ENCODE results near the gene NEK6.

The NEK6 gene

DNA sequence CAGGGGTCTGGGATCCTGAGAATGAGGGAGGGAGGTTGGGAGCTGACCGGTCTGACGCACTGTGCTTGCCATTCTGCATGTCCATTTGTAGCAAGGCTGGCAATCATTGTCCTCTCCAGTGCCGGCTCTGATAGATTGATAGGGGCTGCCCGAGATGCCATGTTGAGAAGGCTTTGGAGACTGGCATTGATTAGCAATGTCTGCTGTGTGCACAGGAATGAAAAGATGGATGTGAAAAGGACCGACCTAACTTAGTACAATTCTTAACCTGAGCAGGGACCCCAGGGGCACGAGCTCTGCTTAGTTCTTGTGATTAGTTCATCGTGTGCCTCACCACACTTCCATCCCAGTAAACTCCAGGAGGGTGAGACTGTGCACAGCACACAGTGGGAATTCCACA lies 17.0 kb downstream of the NEK6 start:
- H3K4me3 ChIP-seq (ENCODE audit: low read depth, low read length): no peak overlapping the region

DNA sequence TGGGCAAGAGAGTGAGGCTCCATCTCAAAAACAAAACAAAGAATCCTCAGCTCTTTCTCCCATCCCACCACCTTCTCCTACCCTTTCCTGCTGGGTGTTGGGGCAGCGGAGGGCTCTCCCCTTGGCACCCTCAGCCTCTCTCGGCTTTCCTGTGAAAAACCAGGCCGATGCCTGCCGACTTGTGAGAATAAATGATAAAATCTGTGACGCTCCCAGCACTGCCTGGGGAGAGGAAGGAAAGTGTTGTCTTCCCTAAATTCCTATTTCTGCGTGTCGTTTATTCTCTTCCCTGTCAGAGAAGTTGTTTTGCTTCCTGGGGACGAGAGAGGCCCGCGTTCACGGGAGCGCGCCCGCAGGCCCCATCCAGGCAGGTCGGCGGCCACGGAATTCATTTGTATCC lies 19.7 kb downstream of the NEK6 start:
- no peak overlapping the region for H3K4me3 ChIP-seq (ENCODE audit: low read depth, low read length)

DNA sequence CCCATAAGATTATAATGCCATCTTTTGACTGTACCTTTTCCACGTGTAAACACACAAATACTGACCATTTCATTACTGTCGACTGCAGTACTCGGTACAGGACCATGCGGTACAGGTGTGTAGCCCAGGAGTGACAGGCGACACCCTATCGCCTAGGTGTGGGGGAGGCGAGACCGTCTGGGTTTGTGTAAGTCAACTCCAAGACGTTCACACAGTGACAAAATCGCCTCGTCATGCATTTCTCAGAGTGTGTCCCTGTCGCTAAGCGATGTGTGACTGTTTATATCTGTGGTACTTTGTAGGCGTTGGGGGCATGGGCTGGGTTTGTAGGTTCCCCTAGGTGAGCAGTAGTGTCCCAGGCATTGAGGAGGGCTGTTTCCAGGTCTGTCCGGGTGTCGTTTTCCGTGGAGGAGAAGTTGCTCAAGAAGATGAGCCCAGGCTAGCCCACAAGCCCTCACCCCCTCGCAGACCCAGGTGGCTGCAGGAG lies 20.3 kb downstream of the NEK6 start:
- H3K4me3 ChIP-seq (ENCODE audit: low read depth, low read length): no peak overlapping the region

DNA sequence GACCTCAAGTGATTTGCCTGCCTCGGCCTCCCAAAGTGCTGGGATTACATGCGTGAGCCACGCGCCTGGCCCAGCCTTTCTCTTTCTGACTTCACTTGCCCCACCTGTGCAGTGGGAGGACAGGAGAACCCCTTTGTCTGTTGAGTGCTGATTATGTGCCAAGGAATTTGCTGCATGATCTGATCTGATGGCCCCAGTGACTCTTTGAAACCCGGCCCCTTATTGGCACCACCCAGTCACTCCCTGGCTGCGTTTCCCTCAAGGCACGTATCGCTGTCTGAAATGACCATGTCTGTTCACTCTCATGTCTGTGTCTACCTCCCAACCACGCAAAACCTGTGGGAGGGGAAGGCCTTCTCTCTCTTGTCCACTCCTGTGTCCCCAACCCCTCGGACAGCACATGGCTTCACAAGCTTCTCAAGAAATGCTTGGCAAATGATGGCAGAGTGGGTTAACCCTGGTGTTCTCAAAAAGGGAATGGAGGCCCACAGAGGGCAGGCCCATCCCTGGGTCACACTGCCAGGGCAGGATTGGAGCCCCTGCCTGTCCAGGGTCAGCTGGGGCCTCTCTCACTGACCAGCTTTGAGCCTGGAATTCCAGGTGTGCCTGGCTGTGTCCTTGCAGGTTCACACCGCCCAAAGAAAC lies 21.9 kb downstream of the NEK6 start:
- no peak overlapping the region for H3K4me3 ChIP-seq (ENCODE audit: low read depth, low read length)

DNA sequence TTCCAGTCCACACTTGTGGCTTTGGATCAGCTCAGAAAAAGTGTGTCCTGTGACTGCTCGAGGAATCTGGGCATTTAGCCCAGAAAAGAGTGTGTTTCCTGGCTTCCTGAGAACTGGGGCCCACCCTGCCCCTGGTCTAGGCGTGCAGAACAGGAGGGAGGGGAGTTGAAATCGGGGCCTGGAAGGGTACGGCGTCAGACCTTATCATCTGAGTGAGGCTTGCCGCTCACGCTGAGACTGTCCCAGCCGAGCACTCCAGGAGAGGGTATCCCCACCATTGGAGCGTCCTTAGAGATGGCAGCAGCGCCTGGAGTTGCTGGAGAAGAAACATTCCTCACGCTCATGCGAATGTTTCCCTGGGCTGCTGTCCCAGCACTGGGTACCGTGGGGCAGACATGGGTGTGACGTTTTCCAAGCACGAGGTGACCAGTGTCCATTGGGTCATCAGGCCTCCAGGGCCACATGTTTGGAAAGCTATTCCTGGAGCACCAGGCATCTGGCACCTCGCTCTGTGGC lies 22.5 kb downstream of the NEK6 start:
- no peak overlapping the region for H3K4me3 ChIP-seq (ENCODE audit: low read depth, low read length)

DNA sequence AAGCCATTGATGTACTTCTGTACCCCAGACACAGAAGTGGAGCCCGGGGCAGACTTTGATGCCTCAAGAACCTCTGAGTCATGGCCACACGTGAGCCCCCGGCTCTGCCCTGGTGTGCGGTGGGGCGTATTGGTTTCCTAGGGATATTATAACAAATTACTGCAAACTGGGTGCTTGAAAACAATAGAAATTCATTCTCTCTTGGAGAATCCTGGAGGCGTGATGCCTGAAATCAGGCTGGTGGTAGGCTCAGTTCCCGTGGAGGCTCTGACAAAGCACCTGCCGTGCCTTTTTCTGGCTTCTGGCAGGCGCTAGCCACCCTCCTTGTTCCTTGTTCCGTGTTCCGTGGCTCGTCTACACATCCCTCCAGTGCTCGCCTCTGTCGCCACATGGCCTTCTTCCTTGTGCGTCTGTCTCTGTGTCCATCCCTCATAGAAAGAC lies 24.2 kb downstream of the NEK6 start:
- H3K4me3 ChIP-seq (ENCODE audit: low read depth, low read length): no peak overlapping the region

DNA sequence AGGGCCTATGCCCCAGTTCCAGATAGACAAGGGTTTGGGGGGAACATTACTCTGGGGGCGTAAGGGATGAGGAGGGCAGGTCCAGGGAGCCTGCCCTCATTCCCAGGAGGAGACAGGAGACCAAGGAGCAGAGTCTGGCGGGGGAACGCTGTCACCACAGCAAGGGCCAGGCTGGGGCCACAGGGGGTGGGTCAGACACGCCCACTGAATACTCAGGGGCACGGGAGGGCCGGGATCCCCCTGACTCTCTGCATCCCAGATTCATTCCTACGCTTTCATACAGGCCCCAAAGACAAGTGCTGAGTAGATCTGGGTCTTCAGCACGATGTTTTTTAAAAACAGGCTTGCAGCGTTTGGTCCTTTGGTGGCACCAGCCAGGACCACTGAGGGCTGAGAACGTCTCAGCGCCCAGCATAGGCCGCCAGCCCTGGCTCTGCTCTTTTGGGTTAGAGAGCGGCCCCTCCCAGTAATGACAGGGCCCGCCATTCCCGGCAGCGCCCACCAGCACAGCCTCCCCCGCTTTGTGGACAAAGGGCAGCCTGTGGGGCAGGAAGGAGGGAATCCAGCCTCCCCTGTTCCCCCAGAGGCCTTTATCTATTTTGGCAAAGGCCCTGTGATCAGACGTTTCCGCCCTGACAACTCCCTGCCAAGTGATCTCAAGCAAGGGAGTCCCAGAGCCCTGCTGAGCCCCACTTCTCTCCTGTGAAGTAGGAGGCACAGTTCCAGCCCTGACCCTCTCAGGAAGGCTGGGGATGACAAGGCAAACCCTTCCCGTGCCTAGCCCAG lies 24.9 kb downstream of the NEK6 start:
- H3K4me3 ChIP-seq (ENCODE audit: low read depth, low read length): no peak overlapping the region

DNA sequence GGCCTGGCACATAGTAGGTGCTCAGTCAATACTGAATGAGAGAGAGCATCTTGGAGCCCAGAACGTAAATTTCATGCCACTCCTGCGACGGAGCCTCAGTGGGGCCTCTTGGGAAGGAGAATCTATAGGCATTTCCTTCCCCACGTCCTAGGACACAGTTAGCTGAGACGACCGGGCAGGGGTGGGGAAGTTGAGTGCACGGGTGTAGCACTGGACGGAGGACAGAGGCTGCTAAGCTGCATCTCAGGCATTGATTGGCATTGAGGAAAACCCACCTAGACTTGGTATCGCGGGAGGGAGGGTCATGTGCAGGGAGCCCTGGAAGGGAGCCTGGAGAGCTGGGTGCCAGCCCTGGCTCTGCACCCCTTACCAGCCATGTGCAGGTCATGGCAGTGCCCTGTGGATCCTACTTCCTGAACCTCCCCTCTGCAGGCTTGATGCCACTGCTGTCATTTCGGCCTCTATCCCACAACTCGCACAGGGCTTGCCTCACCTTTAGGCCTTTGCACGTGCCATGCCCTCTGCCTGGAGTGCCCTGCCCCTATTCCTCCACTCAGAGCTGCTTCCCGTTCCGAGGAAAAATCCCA lies 25.6 kb downstream of the NEK6 start:
- H3K4me3 ChIP-seq (ENCODE audit: low read depth, low read length): no peak overlapping the region

DNA sequence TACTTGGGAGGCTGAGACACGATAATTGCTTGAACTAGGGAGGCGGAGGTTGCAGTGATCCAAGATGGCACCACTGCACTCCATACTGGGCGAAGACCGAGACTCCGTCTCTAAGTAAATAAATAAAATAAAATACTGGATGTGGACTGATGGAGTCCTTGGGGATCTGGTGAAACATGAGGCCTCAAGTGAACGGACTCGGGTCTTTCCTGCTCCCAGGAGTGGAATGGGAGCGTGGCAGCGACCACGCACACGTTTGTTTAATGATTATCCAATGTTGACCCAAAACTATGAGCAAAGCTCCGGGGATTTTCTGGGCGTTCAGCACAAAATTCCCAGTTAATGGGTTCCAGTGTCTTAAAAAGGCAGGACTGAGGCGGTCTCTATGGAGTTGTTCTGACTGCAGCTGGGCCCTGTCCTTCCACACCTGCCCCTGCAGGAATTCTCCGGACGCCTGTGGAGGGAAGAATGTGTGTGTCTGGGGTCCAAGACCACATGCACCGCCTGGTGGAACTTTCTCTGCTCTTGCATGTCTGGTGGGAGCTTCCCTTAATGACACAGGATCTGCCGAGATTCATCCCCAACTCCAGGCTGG lies 26.6 kb downstream of the NEK6 start:
- no peak overlapping the region for H3K4me3 ChIP-seq (ENCODE audit: low read depth, low read length)

DNA sequence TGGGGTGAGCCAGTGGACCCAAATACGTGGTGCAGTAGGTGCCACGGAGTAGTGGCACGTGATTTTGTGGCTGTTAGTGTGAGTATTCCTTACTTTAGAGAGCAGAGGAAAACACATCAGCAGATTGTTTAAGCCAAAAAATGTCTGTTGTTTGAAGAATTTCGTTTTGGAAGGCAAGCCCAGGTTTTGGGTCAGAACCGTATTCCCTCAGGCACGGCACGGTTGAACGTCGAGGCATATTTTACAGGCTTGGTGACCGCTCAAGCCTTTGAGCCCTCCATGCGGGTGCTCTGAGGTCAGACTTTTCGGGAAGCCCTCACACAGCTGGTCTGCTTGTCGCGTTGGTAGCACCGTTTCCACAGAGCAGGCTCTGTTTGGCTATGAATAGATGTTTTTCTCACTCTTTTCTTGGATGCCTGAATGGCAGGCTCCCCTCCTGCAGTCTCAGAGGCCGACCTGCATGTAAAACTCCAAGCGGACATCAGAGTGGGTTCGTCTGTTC lies 27.2 kb downstream of the NEK6 start:
- no peak overlapping the region for H3K4me3 ChIP-seq (ENCODE audit: low read depth, low read length)

DNA sequence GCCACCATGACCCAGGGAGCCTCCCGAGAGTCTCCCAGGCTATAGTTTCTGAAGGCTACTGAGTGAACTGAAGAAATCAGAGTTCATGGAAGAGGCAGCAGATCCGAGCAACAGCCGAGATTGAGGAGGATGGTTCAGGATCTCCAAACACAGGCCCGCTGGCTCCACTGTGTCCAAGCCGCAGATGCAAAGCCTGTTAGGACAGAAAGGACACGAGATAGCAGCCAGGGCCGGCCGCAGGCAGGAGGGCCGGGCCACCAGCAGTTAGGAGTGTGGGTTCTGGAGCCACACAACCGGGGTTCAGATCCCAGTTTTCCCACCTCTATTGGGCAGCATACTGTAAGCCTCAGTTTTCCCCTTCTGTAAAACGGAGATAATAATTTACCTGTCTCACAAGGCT lies 27.7 kb downstream of the NEK6 start:
- no peak overlapping the region for H3K4me3 ChIP-seq (ENCODE audit: low read depth, low read length)

DNA sequence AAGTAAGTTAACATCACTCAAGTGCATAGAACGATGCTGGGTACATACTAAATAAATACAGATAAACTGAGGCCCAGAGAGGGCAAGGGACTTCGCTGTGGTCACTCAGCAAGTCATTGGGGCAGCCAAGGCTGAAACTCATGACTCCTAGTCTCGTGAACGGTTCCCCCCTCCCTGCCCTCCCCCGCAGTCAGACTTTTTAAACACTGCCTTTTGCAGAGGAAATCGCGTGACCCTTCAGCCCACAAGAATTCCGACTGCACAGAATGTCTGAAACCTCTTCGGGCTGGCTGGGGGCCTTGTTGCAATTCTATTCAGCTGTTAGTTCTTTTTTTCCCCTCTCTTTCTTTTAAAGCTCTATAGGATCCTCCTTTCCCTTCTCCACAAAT lies 28.1 kb downstream of the NEK6 start:
- H3K4me3 ChIP-seq (ENCODE audit: low read depth, low read length): no peak overlapping the region

DNA sequence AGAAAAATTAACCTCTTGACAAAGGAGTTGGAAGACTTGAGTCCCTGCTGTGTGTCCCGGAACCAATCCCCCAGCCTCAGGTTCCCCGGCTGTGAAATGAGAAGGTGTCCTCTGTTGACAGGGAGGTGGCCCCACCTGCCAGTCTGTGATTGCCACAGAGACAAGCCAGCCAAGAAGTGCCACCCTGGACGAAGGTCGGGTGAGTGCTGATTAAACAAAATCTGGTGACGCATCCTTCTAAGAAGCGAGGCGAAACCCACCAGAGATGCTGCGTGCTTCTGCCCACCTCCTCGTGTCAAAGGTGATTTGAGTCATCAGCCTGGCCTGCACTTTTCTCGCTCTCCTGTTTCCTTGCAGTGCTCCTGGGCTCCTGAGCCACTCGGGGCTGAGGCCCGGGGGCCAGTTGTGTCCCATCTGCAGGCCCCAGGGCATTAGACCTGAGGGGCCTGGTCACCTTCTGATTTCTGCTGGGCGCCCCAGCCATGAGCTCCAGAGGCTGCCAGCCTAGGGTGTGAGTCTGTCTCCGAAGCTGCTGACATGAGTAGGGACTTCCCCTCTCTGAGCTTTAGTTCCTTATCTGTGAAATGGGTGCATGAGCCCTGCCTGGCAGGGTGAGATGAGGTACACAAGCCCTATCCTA lies 28.7 kb downstream of the NEK6 start:
- no peak overlapping the region for H3K4me3 ChIP-seq (ENCODE audit: low read depth, low read length)

DNA sequence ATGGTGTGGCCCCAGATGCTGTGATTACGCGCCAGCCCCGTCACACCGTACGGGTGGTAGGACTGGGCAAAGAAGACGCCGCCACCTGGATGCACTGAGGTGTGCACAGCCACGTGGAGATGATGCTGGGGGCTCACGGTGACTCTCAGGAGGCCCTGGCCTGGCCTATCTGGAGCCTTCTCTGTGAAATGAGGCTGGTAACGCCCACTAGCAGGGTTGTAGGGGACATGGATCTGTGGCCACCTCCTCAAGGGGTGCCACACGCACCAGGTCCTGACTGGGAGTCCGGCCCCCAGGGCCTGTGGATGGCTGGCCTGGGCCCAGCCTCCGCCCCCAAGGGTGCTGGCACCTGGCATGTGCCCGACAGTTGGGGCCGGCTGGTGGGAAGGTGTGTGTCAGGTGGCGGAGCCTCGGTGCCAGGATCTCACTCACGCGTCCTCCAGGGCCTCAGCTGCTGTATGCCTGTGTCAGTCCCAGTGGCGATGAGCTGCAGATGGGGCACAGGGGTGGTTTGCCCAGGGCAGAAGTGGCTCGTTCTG lies 32.4 kb downstream of the NEK6 start:
- no peak overlapping the region for H3K4me3 ChIP-seq (ENCODE audit: low read depth, low read length)

DNA sequence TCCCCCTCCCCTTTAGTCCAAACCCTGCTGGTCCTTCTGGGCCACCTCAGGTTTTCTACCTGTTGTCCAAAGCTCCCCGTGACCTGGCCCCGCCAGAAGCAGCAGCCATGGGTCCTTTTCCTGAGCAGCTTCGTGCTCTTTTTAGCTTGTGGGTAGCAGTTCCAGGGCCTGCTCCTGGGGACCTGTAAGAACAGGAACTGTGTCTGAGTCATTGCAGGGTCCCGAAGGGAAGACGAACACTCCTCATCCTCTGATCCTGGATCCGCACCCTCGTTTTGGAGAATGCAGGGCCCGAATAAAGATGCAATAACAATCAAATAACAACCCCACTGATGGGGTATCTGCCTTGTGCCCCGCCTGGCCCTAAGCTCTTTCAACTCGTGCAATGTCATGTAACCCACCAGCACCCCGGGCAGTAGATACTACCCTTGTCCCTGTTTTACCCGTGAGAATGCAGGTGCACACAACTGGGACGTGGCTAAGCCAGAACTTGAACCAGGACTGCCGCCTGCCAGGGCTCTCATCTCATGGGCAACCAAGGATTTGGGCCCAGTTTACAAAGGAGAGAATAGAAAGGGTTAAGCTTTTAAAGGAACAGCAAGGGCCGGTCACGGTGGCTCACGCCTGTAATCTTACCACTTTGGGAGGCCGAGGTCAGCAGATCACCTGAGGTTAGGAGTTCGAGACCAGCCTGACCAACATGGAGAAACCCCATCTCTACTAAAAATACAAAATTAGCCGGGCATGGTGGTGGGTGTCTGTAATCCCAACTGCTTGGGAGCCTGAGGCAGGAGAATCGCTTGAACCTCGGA lies 33.2 kb downstream of the NEK6 start:
- no peak overlapping the region for H3K4me3 ChIP-seq (ENCODE audit: low read depth, low read length)

DNA sequence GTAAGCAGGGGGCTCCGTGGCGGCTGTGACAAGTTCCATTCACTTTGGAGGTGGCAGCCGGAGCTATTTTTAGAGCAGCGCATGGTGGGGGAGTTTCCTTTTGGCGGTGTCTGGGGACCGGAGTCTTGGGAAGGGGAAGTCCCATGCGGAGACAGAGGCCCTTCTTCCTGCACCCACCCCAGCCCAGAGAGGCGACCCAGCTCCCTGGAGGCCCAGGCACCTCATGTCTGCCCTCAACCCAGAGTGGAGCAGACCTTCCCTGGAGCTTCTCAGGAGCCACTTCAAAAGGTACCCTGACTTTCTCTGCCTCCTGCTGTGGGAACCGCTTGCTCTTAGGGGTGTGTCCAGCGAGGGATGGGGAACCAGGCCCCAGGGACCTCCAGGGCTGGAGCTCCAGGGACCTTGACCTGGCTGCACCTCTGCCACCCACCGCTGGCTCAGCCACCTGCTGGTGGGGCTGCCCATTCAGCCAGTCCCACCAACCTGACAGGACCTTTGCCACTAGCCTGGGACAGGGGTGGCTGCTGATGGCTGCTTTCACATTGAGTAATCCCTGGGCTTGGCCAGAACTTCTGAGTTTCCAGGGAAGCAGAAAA lies 34.1 kb downstream of the NEK6 start:
- H3K4me3 ChIP-seq (ENCODE audit: low read depth, low read length): no peak overlapping the region

DNA sequence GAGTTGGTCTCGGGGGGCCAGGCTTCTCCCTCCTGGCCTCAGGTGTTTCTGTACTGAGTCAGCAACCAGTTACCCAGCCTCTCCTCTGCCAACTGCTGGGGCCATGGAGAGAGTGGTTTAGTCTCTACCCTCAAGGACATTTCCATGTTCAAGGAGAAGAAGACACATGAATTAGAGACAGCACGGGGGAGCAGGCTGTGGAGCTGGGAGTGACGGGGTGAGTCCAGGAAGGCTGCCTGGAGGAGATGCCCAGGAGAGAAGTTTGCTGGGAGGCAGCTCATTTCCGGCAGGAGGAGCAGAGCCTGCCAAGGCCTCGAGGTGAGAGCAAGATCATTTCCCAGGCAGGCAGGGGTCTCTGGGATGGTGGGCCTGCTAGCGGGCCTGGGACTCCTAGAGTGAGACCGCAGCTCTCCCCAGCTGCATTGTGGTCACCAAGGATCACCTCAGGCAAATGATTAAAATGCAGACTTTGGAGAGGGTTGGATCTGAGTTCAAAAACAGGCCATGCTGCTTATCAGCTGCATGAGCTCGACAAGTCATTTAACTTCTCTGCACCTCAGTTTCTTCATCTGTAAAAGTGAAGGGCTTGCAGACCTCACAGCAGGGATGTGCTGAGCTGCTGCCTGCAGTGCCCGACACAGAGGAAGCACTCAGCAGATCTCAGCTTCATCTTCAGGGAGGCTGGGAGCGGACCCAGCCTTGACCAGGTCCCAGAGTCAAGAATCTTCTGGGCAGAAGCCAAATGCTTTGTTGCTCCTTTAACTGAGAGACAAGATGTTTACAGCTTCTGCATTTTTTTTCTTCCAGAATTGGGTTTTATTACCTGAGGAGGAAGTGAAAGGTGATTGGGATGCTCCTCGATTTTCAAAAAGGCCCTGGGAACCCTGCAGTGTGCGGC lies 35.2 kb downstream of the NEK6 start:
- H3K4me3 ChIP-seq (ENCODE audit: low read depth, low read length): no peak overlapping the region

DNA sequence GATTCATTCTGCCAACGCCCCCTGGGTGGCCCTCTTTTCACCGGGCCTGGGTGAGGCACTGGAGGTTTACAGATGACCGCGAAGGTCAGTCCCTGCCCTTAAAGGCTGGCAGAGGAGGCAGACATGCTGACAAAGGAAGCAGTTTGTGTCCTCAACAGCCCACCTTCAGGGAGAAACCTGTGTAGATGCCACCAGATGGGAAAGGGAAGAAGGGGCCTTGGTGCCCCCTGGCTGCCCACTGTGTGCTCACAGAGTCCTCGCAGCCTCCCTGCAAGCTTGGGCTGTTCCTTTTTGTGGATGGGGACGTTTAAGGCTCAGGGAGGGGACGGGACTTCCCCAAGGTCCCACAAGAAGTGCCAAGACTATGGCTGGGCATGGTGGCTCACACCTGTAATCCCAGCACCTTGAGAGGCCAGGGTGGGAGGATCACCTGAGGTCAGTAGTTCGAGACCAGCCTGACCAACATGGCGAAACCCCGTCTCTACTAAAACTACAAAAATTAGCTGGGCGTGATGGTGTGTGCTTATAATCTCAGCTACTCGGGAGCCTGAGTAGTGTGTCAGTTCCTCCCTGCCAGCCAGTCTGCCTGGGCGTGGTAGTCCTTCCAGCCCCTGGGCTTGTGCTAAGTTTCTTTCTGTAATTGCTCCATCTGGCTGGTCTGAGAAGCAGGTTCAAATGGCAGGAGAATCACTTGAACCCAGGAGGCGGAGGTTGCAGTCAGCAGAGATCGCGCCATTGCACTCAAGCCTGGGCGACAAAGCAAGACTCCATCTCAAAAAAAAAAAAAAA lies 36.2 kb downstream of the NEK6 start:
- no peak overlapping the region for H3K4me3 ChIP-seq (ENCODE audit: low read depth, low read length)

All from iPS-11a (cell line).